ENCODE measurements around the gene AUH.

Gene AUH, protein sequence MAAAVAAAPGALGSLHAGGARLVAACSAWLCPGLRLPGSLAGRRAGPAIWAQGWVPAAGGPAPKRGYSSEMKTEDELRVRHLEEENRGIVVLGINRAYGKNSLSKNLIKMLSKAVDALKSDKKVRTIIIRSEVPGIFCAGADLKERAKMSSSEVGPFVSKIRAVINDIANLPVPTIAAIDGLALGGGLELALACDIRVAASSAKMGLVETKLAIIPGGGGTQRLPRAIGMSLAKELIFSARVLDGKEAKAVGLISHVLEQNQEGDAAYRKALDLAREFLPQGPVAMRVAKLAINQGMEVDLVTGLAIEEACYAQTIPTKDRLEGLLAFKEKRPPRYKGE

GRCh38 chr9:91361291-91362050 is at the start of gene AUH:
TSS of gene AUH (minus strand) at chr9:91361918. CDS start at chr9:91361889, 29 bp downstream.
- TF ChIP-seq CTCF (IDR thresholded peaks at IDR 0.05) = peak; percentile 67
- H3K4me1 ChIP-seq (ENCODE audit: control insufficient read depth in 1 of 2, insufficient read depth in 1 of 2, low read depth in 1 of 2, low read length in 1 of 2) = peaks cover 18 to 24% of the 10 kb centered on the region in 2 experiments
- no peaks in the 10 kb centered on the region for H3K9me3 ChIP-seq
- H3K36me3 ChIP-seq = no peaks in the 10 kb centered on the region
- peak within 1 kb of the TSS; percentile 95 to 99 for H3K4me3 ChIP-seq (ENCODE audit: low read depth in 1 of 2, low read length in 1 of 2)
- H3K27me3 ChIP-seq = no peaks in the 10 kb centered on the region
- peak within 1 kb of the TSS; percentile 87 for H3K27ac ChIP-seq

- Histone ChIP-seq H3K4me3 (ENCODE audit: low read depth in 1 of 2, low read length in 1 of 2) (peak overlapping the region; percentile 36 to 47), H3K27me3 (no peaks in the 10 kb centered on the region), H3K4me1 (ENCODE audit: control insufficient read depth in 1 of 2, insufficient read depth in 1 of 2, low read depth in 1 of 2, low read length in 1 of 2) (peaks cover 87 to 96% of the 10 kb centered on the region in 2 experiments), H3K36me3 (peaks cover 28% of the 10 kb centered on the region), H3K9me3 (no peaks in the 10 kb centered on the region), H3K27ac (peak overlapping the region; percentile 99)
- TF ChIP-seq CTCF (IDR thresholded peaks at IDR 0.05) = no peak
These were observed 49.5 kb upstream of the AUH start for GRCh38 chr9:91411096-91411771.

GRCh38 chr9:91410161-91410560 is 48.4 kb upstream of the AUH start:
- no peak for TF ChIP-seq CTCF (IDR thresholded peaks at IDR 0.05)
- no peaks in the 10 kb centered on the region for H3K27me3 ChIP-seq
- peaks cover 77 to 85% of the 10 kb centered on the region in 2 experiments for H3K4me1 ChIP-seq (ENCODE audit: control insufficient read depth in 1 of 2, insufficient read depth in 1 of 2, low read depth in 1 of 2, low read length in 1 of 2)

GRCh38 chr9:91408475-91408874 is 46.8 kb upstream of the AUH start:
- Histone ChIP-seq H3K4me1 (ENCODE audit: control insufficient read depth in 1 of 2, insufficient read depth in 1 of 2, low read depth in 1 of 2, low read length in 1 of 2) (peaks cover 69 to 78% of the 10 kb centered on the region in 2 experiments), H3K4me3 (ENCODE audit: low read depth in 1 of 2, low read length in 1 of 2) (peak overlapping the region in 1 of 2 experiments; percentile 6), H3K27ac (peak overlapping the region; percentile 99), H3K27me3 (no peaks in the 10 kb centered on the region), H3K36me3 (peaks cover 28% of the 10 kb centered on the region), H3K9me3 (no peaks in the 10 kb centered on the region)
- TF ChIP-seq CTCF (IDR thresholded peaks at IDR 0.05) = no peak

More at GRCh38 chr9:91410161-91410560, 48.4 kb upstream of the AUH start:
- Histone ChIP-seq H3K4me3 (ENCODE audit: low read depth in 1 of 2, low read length in 1 of 2) (peak overlapping the region; percentile 36 to 47), H3K27ac (peak overlapping the region; percentile 99), H3K9me3 (no peaks in the 10 kb centered on the region), H3K36me3 (peaks cover 28% of the 10 kb centered on the region)

GRCh38 chr9:91407580-91408318 is 46.0 kb upstream of the AUH start:
- no peak for TF ChIP-seq CTCF (IDR thresholded peaks at IDR 0.05)
- Histone ChIP-seq H3K4me1 (ENCODE audit: control insufficient read depth in 1 of 2, insufficient read depth in 1 of 2, low read depth in 1 of 2, low read length in 1 of 2) (peaks cover 69 to 78% of the 10 kb centered on the region in 2 experiments), H3K27me3 (no peaks in the 10 kb centered on the region), H3K9me3 (no peaks in the 10 kb centered on the region), H3K4me3 (ENCODE audit: low read depth in 1 of 2, low read length in 1 of 2) (peak overlapping the region in 1 of 2 experiments; percentile 10), H3K36me3 (peaks cover 28% of the 10 kb centered on the region), H3K27ac (peak overlapping the region; percentile 99)
